Pons (tissue), 1 donor: ENCODE measurements around the gene SLC38A3.

Experiments
- DNase-seq: peaks from one replicate; pipeline ENCODE4 v3.0.0-alpha.2; 2016; ENCODE audit warnings: low spot score

The SLC38A3 gene

DNA sequence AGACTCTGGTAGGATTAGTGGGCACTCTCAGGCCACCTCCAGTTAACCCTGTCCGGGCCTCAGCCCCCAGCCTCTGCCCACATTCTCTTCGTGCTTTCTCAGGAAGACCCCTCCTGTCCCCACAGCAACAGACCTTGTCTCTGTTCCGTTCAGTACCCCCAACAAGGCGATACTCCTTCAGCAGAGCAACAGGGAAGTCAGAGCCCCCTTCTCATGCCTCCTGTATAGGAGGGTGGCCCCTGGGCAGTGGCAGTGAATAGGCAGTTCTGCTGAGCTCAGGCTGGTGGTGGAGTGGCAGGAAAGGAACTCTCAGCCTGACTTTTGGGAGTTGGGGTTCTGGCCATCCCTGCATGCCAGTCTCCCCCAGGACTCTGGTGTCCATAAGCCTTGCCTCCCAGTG lies 64.4 kb downstream of the SLC38A3 start:
- DNase-seq, result no peak

- DNase-seq, result no peak
Observed at GRCh38 chr3:50269977-50270413, 64.9 kb downstream of the SLC38A3 start.

GRCh38 chr3:50270422-50271224 lies 65.6 kb downstream of the SLC38A3 start:
- no peak for DNase-seq
